Body of pancreas (tissue), 4 donors: ENCODE measurements around the gene MRTFA.

Source experiments
- POLR2A ChIP-seq, 3 donors: fragments of 450-650 bp; IDR thresholded peaks; one replicate each; pipeline ENCODE4 v1.6.1; 2016; ENCODE audit warnings: antibody characterized with exemption in 3 of 3, mild to moderate bottlenecking in 2 of 3
- TF ChIP-seq, protein P1 (sequence below), 7 experiments: fragments of 450-650 bp in 4 of 7; fragments of 200-600 bp in 3 of 7; sonication (generic) in 3 of 7; IDR thresholded peaks; one replicate each; pipeline ENCODE4 v1.5.1; 2016 to 2019; ENCODE audit warnings: antibody characterized with exemption in 7 of 7

- TF ChIP-seq POLR2A (IDR thresholded peaks at IDR 0.05): no peak
- TF ChIP-seq, protein P1, sequence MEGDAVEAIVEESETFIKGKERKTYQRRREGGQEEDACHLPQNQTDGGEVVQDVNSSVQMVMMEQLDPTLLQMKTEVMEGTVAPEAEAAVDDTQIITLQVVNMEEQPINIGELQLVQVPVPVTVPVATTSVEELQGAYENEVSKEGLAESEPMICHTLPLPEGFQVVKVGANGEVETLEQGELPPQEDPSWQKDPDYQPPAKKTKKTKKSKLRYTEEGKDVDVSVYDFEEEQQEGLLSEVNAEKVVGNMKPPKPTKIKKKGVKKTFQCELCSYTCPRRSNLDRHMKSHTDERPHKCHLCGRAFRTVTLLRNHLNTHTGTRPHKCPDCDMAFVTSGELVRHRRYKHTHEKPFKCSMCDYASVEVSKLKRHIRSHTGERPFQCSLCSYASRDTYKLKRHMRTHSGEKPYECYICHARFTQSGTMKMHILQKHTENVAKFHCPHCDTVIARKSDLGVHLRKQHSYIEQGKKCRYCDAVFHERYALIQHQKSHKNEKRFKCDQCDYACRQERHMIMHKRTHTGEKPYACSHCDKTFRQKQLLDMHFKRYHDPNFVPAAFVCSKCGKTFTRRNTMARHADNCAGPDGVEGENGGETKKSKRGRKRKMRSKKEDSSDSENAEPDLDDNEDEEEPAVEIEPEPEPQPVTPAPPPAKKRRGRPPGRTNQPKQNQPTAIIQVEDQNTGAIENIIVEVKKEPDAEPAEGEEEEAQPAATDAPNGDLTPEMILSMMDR (IDR thresholded peaks at IDR 0.05): no peak
Observed at GRCh38 chr22:40446203-40446602, 190.3 kb downstream of the MRTFA start.
